GM23248 (cell line): ENCODE data around the gene NCOR2. TPM values are rescaled to one million over a fixed set of nuclear protein-coding genes. Genes with fewer than 3 reads are reported as not detected.

Experiments
- DNase-seq: peaks from one replicate; pipeline ENCODE4 v3.0.0-alpha.2; 2015
- H2AFZ ChIP-seq: fragments of 200-600 bp; sonication (generic); 2 replicates; pipeline ENCODE4 v1.6.1; 2016; ENCODE audit warnings: antibody characterized with exemption
- H3F3A ChIP-seq: fragments of 200-600 bp; sonication (generic); 2 replicates; pipeline ENCODE4 v1.6.1; 2016; ENCODE audit warnings: mild to moderate bottlenecking, antibody characterized with exemption, mixed run types; ENCODE audit not compliant: insufficient read depth
- H3K27ac ChIP-seq: fragments of 200-600 bp; sonication (generic); 2 replicates; pipeline ENCODE4 v1.5.1; 2016; ENCODE audit warnings: mild to moderate bottlenecking
- H3K27me3 ChIP-seq: fragments of 200-600 bp; sonication (generic); replicated peaks from 2 replicates; pipeline ENCODE4 v1.6.1; 2016; ENCODE audit warnings: mild to moderate bottlenecking; ENCODE audit not compliant: insufficient read depth
- H3K36me3 ChIP-seq: fragments of 200-600 bp; sonication (generic); 2 replicates; pipeline ENCODE4 v1.6.1; 2016; ENCODE audit warnings: low read depth, mild to moderate bottlenecking
- H3K4me1 ChIP-seq: fragments of 200-600 bp; sonication (generic); 2 replicates; pipeline ENCODE4 v1.6.1; 2016; ENCODE audit warnings: mild to moderate bottlenecking; ENCODE audit not compliant: insufficient read depth
- H3K4me2 ChIP-seq: fragments of 200-600 bp; sonication (generic); one replicate; pipeline ENCODE4 v1.6.1; 2016; ENCODE audit warnings: mild to moderate bottlenecking; ENCODE audit not compliant: unreplicated experiment
- H3K4me3 ChIP-seq: fragments of 200-600 bp; sonication (generic); 2 replicates; pipeline ENCODE4 v1.5.1; 2016; ENCODE audit warnings: mild to moderate bottlenecking
- H3K79me2 ChIP-seq: fragments of 200-600 bp; sonication (generic); 2 replicates; pipeline ENCODE4 v1.6.1; 2016; ENCODE audit warnings: mild to moderate bottlenecking; ENCODE audit not compliant: insufficient read depth
- H3K9ac ChIP-seq: fragments of 200-600 bp; sonication (generic); 2 replicates; pipeline ENCODE4 v1.6.1; 2016; ENCODE audit warnings: mild to moderate bottlenecking
- H3K9me2 ChIP-seq: fragments of 200-600 bp; sonication (generic); 2 replicates; pipeline ENCODE4 v1.6.1; 2016; ENCODE audit warnings: mixed run types, mild to moderate bottlenecking, moderate library complexity; ENCODE audit not compliant: insufficient read depth
- H3K9me3 ChIP-seq: fragments of 200-600 bp; sonication (generic); one replicate; pipeline ENCODE4 v1.6.1; 2017; ENCODE audit warnings: low read depth
- H4K20me1 ChIP-seq: fragments of 200-600 bp; sonication (generic); 2 replicates; pipeline ENCODE4 v1.6.0; 2016; ENCODE audit not compliant: insufficient read depth
- EZH2 ChIP-seq: fragments of 200-600 bp; sonication (generic); IDR thresholded peaks from 2 replicates; pipeline ENCODE4 v1.6.1; 2018; ENCODE audit warnings: antibody characterized with exemption, mild to moderate bottlenecking; ENCODE audit not compliant: insufficient read depth, poor library complexity, severe bottlenecking
- EZH2phosphoT487 ChIP-seq: fragments of 200-600 bp; sonication (generic); IDR thresholded peaks from 2 replicates; pipeline ENCODE4 v1.6.1; 2018; ENCODE audit warnings: antibody characterized with exemption, moderate library complexity, mild to moderate bottlenecking, low read depth; ENCODE audit not compliant: insufficient read depth
- WGBS, 2 experiments: methylation state at CpG; one replicate each; pipeline ENCODE4 v1.1.6; 2015 to 2017; ENCODE audit warnings: low lambda C conversion rate in 2 of 2, low coverage in 1 of 2; ENCODE audit errors: missing lambda C conversion rate in 2 of 2; 5-methylcytosine and 5-hydroxymethylcytosine counted together
- in situ Hi-C: fragments of 300-500 bp; cut with MboI; formaldehyde crosslinking; loops from 2 replicates; pipeline ENCODE4 v1.15.0; 2020
- polyA plus RNA-seq: library from polyadenylated mRNA; unstranded; fragments of >200 nt; fragmentation: Nextera tagmentation; extraction: Ambion mirVana; gene quantifications from 2 replicates; pipeline ENCODE4 v1.2.1, GENCODE V29; 2016
- total RNA-seq: library from RNA; depleted of rRNA; stranded (reverse); fragments of >200 nt; shearing (Covaris generic); gene quantifications from 2 replicates; pipeline ENCODE4 v1.2.3, GENCODE V29; 2014

NCOR2 gene
- total and polyA plus RNA-seq, 2 experiments from 2014 or later = 37.7 to 43.5 TPM

GRCh38 chr12:124566161-124566996 lies 1.0 kb downstream of the NCOR2 start:
- in situ Hi-C loops = loop anchor here (5.0 kb wide), 1 partner anchor 201 kb away; no protein-coding TSS in a partner anchor
- no peaks in the 10 kb centered on the region for H3K27me3 ChIP-seq
- WGBS, 2 experiments = 1% methylated on average over 28 to 55 of the region's 56 CpGs
- peak overlapping the region; percentile 90 for H3K27ac ChIP-seq
- peak overlapping the region; percentile 97 for H3K4me3 ChIP-seq
- H3F3A ChIP-seq = no peaks in the 10 kb centered on the region
- peak overlapping the region; percentile 53 for H2AFZ ChIP-seq
- DNase-seq = peak; percentile 92
- H3K79me2 ChIP-seq = peaks cover 56% of the 10 kb centered on the region
- H3K4me2 ChIP-seq = peak overlapping the region; percentile 87
- no peak for TF ChIP-seq EZH2
- TF ChIP-seq EZH2phosphoT487 = no peak
- no peaks in the 10 kb centered on the region for H4K20me1 ChIP-seq
- H3K9me2 ChIP-seq = no peaks in the 10 kb centered on the region
- no peaks in the 10 kb centered on the region for H3K9me3 ChIP-seq
- H3K9ac ChIP-seq = peak overlapping the region; percentile 97
- H3K4me1 ChIP-seq = peaks cover 12% of the 10 kb centered on the region
- no peaks in the 10 kb centered on the region for H3K36me3 ChIP-seq

GRCh38 chr12:124565656-124566160 lies 1.7 kb downstream of the NCOR2 start:
- H3K27me3 ChIP-seq = no peaks in the 10 kb centered on the region
- no peak overlapping the region for H2AFZ ChIP-seq
- TF ChIP-seq EZH2phosphoT487 = no peak
- TF ChIP-seq EZH2 = no peak
- H3F3A ChIP-seq = no peaks in the 10 kb centered on the region
- peaks cover 63% of the 10 kb centered on the region for H3K79me2 ChIP-seq
- H3K27ac ChIP-seq = peak overlapping the region; percentile 90
- no peaks in the 10 kb centered on the region for H3K9me2 ChIP-seq
- DNase-seq = peak; percentile 35
- H4K20me1 ChIP-seq = no peaks in the 10 kb centered on the region
- in situ Hi-C loops = loop anchor here (5.0 kb wide), 1 partner anchor 202 kb away; no protein-coding TSS in a partner anchor
- peak overlapping the region; percentile 97 for H3K9ac ChIP-seq
- peaks cover 12% of the 10 kb centered on the region for H3K4me1 ChIP-seq
- H3K36me3 ChIP-seq = no peaks in the 10 kb centered on the region
- no peaks in the 10 kb centered on the region for H3K9me3 ChIP-seq
- WGBS, 2 experiments = 4 to 9% methylated on average over 9 to 14 of the region's 14 CpGs
- peak overlapping the region; percentile 97 for H3K4me3 ChIP-seq
- H3K4me2 ChIP-seq = peak overlapping the region; percentile 87

GRCh38 chr12:124564971-124565491 lies 2.4 kb downstream of the NCOR2 start:
- no peak for TF ChIP-seq EZH2
- TF ChIP-seq EZH2phosphoT487 = no peak
- Histone ChIP-seq H3K36me3 (no peaks in the 10 kb centered on the region), H3K27me3 (no peaks in the 10 kb centered on the region), H3K27ac (peak overlapping the region; percentile 90; the same call in 1 of the 2 replicates), H3K9me3 (no peaks in the 10 kb centered on the region), H3F3A (no peaks in the 10 kb centered on the region), H3K9me2 (no peaks in the 10 kb centered on the region), H4K20me1 (peaks cover 6% of the 10 kb centered on the region; the same call in 1 of the 2 replicates), H3K9ac (peak overlapping the region; percentile 97), H3K79me2 (peaks cover 69% of the 10 kb centered on the region), H2AFZ (no peak overlapping the region), H3K4me3 (peak overlapping the region; percentile 97), H3K4me1 (peaks cover 12% of the 10 kb centered on the region), H3K4me2 (peak overlapping the region; percentile 87)
- WGBS, 2 experiments = 8% methylated on average over 18 to 19 of the region's 19 CpGs
- peak; percentile 77 for DNase-seq
- in situ Hi-C loops = loop anchor here (5.0 kb wide), 1 partner anchor 202 kb away; no protein-coding TSS in a partner anchor

- H3K36me3 ChIP-seq = no peaks in the 10 kb centered on the region
- H3F3A ChIP-seq = 0 out of 2 replicates have a peak, but pooled peaks cover 3% of the 10 kb centered on the region
- peak overlapping the region; percentile 97 for H3K4me3 ChIP-seq
- no peaks in the 10 kb centered on the region for H3K9me3 ChIP-seq
- peak; percentile 36 for DNase-seq
- peaks cover 12% of the 10 kb centered on the region; the same call in 1 of the 2 replicates for H4K20me1 ChIP-seq
- H2AFZ ChIP-seq = no peak overlapping the region
- peaks cover 76% of the 10 kb centered on the region for H3K79me2 ChIP-seq
- peak overlapping the region; percentile 87 for H3K4me2 ChIP-seq
- H3K4me1 ChIP-seq = peaks cover 12% of the 10 kb centered on the region
- H3K27me3 ChIP-seq = no peaks in the 10 kb centered on the region
- H3K9me2 ChIP-seq = no peaks in the 10 kb centered on the region
- 28 to 29% methylated on average over 15 to 19 of the region's 19 CpGs for WGBS, 2 experiments
- H3K27ac ChIP-seq = no peak overlapping the region
- in situ Hi-C loops = no loop called here
- no peak for TF ChIP-seq EZH2phosphoT487
- no peak for TF ChIP-seq EZH2
- peak overlapping the region; percentile 97; the same call in 1 of the 2 replicates for H3K9ac ChIP-seq
Measured at GRCh38 chr12:124564232-124564958, 3.0 kb downstream of the NCOR2 start.
